Measurements from ENCODE around the gene USP10.

USP10 gene

DNA sequence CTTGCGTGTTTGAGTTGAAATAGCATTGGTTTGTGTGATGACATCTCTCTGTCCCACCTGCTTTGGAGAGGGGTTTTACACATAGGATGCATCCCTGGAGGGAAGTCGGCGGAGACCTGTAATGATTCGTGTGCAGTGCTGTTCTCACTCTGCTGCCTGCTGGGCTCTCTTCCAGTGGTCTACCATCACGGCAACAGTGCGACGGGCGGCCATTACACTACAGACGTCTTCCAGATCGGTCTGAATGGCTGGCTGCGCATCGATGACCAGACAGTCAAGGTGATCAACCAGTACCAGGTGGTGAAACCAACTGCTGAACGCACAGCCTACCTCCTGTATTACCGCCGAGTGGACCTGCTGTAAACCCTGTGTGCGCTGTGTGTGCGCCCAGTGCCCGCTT is 78.9 kb downstream of the USP10 start:
- no peak for DNase-seq

DNA sequence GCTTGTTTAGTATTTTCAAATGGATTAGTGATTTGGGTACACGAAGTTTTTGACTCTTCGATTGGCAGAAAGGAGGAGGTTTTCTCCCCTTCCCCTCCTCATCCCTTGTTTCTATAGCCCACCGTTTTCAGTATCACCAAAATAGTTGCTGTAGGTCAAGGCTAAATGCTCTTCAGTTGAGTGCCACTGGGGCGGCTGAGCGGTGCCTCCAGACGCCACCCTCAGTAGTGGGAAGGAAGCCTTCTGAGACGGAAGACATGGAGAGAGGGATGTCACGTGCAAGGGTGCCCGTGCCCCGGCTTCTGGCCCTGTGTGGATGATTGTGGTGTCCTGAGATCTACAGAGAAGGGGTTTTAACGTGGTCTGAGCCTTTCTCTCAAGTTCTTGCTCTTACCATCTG is 80.3 kb downstream of the USP10 start:
- no peak for DNase-seq

DNA sequence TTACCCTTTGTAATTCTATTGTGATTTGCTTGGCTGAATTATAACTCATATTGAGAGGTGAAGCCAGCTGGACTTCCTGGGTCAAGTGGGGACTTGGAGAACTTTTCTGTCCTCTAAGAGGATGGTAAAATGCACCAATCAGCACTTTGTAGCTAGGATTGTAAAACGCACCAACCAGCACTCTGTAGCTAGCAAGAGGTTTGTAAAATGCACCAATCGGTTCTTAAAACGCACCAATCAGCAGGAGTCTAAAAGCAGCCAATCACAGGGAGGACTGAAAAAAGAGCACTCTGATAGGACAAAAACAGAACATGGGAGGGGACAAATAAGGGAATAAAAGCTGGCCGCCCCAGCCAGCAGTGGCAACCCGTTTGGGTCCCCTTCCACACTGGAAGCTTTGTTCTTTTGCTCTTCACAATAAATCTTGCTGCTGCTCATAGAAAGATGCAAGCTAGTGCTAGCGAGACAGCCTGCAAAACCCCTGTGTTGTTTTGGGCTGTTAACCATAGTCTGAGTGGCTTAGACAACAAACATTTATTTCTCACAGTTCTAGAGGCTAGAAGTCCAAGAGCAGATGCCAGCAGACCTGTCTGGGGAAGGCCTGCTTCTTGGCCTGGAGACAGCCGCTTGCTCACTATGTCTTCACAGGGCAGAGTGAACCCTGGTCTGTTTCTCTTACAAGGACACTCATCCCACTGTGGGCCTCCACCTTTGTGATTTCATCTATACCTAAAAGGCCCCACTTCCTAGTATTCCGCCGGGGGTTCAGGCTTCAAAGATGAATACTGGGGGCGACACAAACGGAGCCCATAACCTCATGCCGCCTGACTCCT is 81.0 kb downstream of the USP10 start:
- DNase-seq: no peak

DNA sequence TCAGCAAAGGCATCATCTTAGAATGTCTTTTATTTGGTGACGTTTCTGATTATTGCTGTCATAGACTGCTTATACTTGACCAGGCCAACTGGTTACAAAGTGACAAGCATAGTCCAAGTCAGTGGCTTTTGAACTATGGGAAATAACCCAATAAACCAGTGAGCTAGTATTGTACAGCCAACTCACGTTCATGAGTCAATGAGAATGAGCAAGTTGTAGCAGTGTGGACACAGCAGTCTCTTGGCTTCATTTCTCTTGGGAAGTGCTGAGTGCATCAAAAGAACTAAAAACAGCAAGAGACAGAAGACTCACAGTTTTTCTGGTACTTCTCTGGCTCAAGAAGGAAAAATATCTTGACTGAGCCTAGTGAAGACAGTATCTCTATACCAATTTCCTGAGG is 83.0 kb downstream of the USP10 start:
- no peak for DNase-seq

DNA sequence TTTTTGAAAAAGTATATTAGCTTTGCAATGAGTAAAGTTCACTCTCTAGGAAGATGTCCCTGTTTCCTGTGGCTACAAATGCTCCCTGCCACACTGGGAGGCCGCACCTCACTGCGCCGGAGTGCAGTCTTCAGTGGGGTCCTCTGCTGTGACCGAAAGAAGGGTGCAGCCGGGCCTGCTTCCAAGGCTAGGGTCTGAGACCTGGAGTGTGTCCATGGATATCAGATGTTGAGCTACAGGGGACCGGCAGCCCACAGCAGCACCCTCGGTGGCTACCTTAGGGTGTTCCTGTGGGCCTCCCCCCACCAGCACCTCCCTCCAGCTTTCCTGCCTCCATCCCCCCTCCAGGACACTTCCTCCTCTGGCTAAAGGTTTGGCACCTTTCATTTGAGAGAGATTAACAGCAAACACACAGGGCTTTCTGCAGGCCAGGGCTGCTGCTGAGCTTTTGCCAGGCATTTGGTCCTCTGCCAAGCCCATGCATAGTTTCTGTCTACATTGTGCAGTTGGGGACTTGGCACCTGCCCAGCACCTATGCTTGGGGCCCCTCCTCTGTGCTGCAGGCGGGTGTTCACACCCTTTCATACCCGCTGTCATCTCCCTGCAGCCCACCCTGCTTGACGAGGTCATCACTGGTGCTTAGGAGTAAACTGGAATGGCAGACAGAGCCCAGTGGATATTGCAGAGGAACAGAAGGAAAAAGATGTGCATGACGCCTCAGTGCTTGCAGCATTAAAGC is 86.2 kb downstream of the USP10 start:
- DNase-seq: no peak

DNA sequence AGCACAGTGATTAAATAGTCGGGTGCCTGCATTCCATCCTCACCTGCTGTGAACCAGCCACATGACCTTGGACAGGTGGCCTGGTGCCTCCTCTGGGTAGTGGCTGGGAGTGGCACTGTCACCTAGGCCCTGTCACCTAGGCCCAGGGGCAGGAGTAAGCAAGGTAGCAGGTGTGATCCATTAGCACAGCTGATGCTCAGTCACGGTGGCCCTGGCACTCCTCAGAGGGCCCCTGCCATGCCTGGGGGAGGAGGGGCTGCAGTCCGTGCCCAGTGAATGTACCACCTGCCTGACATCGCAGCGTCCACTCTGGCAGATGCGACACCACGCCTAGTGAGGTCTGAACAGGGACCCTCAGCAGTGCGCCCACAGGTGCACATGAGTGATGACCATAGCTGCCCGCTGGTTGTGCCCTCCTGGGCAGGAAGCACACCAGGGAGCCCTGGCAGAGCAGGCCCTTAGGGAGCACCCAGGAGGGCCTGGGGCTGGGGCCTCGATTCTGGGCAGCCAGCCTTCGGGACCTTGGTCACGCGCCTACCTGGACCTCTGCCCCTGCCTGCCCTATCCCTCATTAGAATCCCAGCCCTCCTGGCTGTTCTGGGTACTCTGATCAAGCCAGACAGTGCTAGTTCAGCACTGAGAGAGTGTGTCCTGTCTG is 86.9 kb downstream of the USP10 start:
- no peak for DNase-seq

DNA sequence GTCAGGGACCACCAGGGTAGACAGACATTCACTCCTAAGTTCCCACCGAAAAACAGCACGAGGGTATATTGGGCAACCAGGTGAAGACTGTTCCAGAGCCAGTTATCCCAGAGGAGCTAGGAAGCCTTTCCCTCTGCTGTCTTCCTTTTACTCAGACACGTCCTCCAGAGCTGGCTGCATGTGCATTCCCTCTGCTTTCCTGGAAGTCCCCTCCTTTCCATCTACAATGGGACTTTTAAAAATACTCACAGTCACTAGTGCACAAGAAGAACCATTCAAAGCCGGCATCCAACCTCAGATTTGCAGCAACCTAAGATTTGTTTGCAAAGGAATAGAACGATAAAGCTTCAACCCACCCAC is 87.4 kb downstream of the USP10 start:
- no peak for DNase-seq

DNA sequence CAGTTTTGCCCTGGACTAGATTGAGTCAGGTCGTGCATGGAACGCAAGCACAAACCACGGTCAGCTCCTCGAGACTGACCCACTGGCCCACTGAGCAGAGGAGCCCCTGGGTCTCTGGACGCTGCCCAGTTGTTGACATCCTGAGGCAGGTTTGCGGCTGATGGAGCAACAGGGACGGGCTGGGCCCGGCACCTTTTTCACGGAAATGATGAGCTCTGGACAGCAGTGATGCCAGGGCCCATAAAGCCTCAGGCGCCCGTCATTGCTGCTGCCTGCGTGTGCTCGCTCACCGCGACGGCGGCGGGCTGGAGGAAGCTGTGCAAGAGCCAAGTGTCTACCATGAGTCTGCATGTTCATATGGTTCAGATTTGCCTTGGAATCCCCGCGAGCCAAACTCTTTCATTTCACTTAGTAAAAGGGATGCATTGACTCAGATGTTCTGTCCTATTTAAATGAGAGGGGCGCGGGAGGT is 89.2 kb downstream of the USP10 start:
- no peak for DNase-seq

DNA sequence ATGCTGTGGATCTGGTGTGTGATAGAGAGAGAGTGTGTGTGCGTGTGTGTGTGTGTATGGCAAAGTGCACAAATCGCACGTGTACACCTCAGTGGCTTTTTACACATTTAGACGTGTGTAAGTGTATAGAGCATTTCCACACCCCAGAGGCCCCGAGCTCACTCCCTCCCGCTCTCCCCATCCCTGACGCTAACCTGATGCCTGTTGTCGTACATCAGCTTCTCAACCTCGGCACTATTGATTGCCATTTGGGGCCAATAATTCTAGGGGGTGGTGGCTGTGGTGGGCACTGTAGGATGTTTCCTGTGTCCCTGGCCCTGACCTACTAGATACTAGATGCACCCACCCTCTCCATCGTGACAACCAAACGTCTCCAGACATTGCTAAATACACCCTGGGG is 89.6 kb downstream of the USP10 start:
- DNase-seq: no peak

DNA sequence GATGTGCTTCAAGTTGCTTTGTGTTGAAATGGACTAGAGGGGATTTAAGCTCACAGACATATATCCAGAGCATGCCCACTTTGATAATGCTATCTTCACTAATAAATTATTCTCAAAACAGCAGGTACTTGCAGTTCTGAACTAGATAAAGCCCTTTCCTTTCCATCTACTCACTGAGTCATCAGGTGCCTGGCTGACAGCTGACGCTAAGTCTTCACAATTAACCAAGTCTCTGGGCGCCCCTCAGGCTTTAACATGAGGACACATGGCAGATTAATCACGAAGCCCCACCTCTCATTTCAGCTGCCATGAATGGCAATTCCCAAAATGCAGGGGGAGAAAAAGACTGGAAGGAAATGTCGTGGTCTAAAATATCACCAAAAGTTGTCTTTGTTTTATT is 90.5 kb downstream of the USP10 start:
- DNase-seq: no peak

DNA sequence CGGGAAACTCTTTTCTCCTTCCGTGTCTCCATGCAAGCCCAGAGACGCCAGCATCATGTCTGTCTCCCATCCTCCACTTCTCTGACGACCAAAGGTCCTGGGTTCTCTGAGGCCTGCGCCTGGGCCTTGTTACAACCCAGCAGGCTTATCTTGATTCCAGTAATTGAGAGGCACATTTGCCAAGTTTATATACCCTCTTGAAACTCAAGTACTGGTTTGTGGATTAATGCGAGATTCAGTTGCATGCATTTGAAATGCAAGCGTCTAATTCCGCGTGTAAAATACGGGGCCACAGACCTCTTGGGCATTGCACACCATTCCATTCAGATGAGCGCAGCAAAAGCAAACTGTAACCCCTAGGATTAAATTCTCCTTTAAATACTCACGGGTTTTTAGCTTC is 91.3 kb downstream of the USP10 start:
- no peak for DNase-seq

DNA sequence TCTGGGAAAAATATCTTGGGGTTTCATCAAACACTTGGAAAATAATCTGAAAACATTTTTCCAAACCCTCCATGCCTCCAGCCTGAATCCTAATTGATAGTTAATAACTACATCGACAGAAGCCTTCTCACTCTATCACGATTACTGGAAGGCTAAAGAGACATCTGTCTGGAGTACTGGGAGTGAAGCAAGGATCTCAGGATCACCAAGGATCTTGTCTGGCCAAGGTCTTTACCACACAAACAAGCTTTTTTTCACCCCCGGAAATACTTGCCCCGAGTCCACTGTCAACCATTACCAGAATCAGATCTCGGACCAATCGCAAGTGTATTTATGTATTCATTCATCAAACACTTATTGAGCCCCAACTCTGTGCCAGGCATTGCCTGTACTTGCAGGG is 91.7 kb downstream of the USP10 start:
- DNase-seq: no peak

DNA sequence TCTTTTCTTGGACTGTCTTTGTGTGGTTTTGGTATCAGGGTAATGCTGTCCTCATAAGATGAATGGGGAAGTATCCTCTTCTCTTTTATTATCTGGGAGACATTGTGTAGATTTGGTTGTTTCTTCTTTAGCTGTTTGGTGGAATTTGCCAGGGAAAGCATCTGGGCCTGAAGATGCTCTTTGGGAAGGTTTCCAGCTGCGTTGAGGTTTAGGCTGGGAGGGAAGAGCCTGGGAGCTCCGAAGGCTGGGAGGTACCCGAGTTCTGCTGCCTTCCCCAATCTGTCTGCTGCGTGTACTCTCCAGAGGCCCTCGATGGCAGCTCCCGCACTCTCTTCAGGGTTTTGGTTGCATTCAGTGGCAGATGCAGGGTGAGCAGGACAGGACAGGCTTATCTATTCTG is 94.4 kb downstream of the USP10 start:
- DNase-seq: no peak

DNA sequence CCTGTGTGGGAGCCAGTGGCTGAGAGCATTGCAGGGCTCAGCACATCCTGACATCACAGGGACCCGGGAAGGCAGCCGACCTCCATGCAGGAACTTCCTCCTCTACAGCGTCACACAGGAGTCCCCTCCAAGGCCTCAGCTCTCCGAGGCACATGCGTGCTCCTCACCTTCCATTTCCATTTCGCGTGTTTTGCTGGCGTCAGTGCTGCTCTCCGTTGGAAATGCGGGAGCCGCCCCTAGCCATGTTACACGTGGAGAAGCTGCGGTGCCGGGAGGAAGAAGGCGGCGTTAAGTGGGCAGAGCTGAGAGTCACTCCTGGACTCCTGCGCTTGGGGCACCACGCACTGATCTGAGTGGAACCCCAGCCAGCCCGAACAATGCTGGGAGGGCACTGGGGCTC is 94.8 kb downstream of the USP10 start:
- DNase-seq: no peak

DNA sequence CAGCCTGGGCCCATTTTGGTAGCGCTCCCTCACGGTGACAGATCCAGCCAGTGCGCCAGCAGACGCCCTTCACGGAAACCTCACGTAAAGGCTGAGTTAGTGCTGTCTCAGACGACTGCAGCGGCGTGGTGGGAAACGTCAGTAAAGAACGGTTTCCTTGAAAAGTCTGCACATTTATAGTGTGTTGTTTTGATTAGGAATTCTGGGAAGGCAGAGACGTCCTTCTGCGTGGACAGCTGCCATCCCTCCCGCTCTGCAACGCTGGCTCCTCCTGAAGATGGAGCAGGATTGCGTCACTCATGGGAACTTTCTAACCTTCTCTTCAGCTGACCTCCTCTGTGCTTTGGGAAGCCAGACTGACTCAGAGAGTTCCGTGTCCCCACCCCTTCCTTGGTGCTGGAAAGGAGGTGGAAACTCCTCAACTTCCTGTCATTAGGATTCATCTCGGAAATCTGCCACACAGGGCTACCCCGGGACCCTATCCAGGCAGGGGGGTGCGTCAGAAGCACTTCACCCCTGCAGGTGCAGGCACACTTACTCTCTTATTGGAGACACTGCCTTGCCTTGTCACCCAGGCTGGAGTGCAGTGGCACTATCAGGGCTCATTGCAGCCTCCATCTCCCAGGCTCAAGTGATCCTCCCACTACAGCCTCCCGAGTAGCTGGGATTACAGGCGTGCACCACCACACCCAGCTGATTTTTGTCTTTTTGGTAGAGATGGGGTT is 95.7 kb downstream of the USP10 start:
- peak; percentile 6 for DNase-seq

DNA sequence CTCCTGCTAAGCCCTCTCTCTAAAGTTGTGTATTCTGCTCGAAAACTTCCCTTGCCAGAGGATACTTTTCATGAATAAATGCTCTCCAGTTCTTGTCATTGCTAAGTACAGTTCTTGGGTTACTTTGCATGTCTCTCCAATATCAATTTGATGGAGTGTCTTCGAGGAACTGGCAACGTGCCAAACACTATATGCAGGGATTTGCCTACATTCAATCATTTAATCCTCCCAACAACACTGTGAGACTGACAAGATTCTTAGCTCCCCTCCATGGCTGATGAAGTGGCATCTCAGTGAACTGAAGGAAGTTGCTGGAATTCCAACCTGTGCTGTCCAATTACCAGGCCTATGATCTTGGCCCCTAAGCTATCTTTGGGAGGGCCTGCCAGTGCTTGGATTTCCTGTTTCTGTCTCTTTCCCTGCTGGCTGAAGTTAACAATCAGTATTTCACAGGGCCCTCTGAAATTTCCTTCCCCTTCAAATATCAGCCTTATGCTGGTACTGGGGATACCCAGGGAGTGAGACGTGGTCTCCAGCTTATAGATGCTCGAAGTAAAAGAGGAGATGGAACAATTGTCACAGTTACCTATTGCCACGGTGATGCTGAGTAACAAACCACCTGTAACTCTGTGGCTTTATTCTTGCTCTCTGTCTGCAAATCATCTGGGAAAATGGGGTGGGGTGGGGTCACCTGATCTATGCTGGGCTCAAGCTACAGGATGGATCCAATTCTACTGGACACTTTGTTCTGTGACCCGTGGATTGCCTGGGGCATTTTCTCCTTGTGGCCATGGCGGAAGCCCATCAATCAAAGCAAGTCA is 100.6 kb downstream of the USP10 start:
- DNase-seq: no peak

DNA sequence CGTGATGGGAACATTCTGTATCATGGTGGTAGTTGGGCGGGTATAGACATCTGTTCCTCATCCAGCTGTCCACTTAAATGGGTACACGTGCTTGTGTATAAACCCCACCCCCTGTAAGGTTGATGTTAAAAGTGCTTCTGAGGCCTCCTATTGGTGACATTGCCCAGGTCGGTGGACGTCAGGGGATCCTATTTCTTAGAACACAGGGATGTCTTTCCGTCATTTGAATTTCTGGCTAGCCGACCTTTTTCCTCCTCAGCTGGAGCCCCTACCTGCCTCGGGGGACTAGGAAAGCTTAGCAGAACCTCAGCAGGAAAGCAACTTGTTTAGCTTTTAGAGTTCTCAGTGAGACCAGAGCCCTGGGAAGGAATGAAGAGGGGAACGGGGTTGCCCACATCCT is 103.3 kb downstream of the USP10 start:
- DNase-seq: no peak

DNA sequence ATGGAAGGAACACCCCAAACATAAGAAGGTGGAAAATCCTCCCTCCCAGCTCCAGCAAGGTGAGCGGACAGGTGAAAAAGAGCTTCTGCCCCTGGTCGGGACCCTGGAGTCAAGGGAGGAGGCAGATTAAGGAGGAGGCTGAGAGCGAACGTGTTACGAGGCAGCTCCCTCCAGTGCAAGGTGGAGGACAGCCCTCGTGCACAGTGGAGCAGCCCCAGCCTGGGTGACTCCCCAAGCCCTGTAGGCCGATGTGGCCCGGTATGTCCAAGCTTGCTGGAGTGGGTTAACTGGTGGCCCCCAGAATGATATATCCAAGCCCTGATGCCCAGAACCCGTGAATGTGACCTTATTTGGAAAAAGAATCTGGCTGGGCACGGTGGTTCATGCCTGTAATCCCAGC is 104.5 kb downstream of the USP10 start:
- DNase-seq: no peak

DNA sequence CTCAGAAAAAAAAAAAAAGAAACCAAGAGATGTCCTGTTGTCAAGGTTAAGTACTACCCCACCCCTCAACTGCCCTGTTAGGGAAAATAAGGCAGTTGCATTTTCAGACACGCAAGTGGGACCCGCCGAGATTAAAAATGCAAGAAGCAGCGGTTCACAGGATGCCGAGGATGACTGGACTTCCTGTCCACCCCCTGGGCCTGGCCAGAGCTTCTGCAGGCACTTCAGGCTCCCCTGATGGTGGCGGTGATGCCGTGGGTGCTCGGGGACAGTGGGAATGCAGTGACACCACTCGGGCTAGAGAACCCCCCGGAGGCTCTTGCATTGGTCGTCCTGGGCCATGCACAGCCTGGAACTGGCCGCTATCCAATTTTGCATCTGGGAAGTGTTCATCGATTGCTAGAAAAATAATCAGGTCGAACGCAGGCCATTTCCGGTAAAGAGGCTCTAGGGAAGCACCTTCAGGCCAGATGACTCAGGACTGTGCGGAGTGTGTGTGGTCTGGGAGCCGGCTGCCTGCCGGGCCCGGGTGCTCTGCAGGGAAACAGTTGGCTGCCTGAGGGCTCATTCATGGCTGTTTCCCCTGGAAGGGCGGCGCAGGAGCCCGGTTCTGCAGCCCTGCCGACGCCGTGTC is 106.6 kb downstream of the USP10 start:
- no peak for DNase-seq

DNA sequence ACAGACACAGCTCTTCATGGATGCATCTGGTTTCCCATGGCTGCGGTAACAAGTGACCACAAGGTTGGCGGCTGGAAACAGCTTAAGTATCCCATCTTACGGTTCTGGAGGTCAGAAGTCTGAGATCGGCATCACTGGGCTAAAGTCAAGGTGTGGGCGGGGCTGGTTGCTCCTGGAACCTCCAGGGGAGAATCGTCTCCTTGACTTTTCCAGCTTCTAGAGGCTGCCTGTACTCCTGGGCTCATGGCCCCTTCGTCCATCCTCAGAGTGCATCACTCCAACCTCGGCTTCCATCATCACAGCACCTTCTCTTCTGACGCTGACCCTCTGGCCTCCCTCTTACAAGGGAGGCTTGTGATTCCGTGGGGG is 107.1 kb downstream of the USP10 start:
- no peak for DNase-seq

DNA sequence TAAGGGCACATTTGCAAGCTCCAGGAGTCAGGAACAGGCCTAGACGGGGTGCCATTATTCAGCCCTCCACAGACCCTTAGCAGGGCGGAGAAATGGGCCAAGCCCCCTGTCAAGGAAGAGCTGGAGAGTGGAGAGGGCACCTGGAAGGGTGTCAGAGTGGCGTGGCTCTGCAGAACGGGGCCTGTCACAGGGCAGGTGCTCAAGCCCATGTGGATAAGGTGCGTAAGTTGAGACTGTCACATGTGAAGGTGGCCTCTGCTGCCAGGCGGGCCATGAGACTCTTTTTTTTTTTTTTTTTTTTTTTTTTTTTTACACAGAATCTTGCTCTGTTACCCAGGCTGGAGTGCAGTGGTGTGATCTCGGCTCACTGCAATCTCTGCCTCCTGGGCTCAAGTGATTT is 108.0 kb downstream of the USP10 start:
- DNase-seq: no peak

DNA sequence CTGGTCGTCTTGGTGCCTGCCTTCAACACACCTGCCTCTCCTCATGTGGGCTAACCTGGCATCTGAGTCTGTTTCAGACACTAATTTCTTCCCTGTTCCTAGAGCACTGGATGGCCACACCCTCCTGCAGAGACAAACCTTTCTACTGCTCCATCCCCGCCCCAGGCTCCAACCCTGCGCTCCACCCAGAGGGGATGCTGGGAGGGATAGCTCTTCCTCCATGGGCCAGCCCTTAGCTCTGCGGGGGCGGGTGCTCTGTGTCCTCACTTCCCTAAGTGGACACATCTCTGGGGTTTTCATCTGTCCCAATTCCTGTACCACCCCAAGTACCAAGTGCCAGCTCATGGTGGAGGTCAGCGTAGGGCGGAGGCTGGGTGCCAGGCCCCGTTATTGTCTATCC is 109.0 kb downstream of the USP10 start:
- DNase-seq: no peak

Data from kidney glomerular epithelial cell (primary cell).